Measurements from ENCODE around the gene DNAJC30. TPM values are rescaled to one million over a fixed set of nuclear protein-coding genes. Genes with fewer than 3 reads are reported as not detected.
"Not testable (repeated sequence)": the region's sequence is repeated elsewhere in the genome, so short reads cannot be mapped to it uniquely, and the experiment has no call there.

The DNAJC30 gene
- total RNA-seq, 4 donors from 2014 or later, result 4.5 to 7.5 (median 5.5) TPM

GRCh38 chr7:73727952-73728351, 44.7 kb upstream of the DNAJC30 start:
- no peaks in the 10 kb centered on the region for H3K9me3 ChIP-seq
- DNase-seq (ENCODE audit: extremely low spot score), result no peak
- no peaks in the 10 kb centered on the region for H3K4me1 ChIP-seq
- H3K4me3 ChIP-seq, result no peak overlapping the region
- intact Hi-C loops (cut with DNase I), result loop anchor here (10.0 kb wide), 1 partner anchor 63 kb away; the partner anchor contains the start of gene VPS37D
- H3K27ac ChIP-seq (replicated peaks in 1 of 4), result no peak overlapping the region
- no peaks in the 10 kb centered on the region for H3K36me3 ChIP-seq
- no peak for TF ChIP-seq POLR2AphosphoS5 (IDR thresholded peaks at IDR 0.05)
- no peak for TF ChIP-seq POLR2A (IDR thresholded peaks at IDR 0.05; ENCODE audit: low read depth)
- TF ChIP-seq, protein P1, sequence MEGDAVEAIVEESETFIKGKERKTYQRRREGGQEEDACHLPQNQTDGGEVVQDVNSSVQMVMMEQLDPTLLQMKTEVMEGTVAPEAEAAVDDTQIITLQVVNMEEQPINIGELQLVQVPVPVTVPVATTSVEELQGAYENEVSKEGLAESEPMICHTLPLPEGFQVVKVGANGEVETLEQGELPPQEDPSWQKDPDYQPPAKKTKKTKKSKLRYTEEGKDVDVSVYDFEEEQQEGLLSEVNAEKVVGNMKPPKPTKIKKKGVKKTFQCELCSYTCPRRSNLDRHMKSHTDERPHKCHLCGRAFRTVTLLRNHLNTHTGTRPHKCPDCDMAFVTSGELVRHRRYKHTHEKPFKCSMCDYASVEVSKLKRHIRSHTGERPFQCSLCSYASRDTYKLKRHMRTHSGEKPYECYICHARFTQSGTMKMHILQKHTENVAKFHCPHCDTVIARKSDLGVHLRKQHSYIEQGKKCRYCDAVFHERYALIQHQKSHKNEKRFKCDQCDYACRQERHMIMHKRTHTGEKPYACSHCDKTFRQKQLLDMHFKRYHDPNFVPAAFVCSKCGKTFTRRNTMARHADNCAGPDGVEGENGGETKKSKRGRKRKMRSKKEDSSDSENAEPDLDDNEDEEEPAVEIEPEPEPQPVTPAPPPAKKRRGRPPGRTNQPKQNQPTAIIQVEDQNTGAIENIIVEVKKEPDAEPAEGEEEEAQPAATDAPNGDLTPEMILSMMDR (IDR thresholded peaks at IDR 0.05), result no peak
- TF ChIP-seq EP300 (IDR thresholded peaks at IDR 0.05), result no peak
- peaks cover 0 to 18% (median 0%) of the 10 kb centered on the region in 4 donors for H3K27me3 ChIP-seq
- WGBS, result 66% methylated on average over 3 of the region's 3 CpGs

- Histone ChIP-seq H3K4me3 (no peak overlapping the region), H3K27me3 (peaks cover 0 to 18% (median 0%) of the 10 kb centered on the region in 4 donors), H3K4me1 (peaks cover 3 to 12% (median 7%) of the 10 kb centered on the region in 4 donors), H3K36me3 (no peaks in the 10 kb centered on the region), H3K27ac (replicated peaks in 1 of 4) (no peak overlapping the region), H3K9me3 (no peaks in the 10 kb centered on the region)
- DNase-seq (ENCODE audit: extremely low spot score), result no peak
- intact Hi-C loops (cut with DNase I), result loop anchor here (10.0 kb wide), 1 partner anchor 61 kb away; the partner anchor contains the start of gene VPS37D
- WGBS, result 63% methylated on average over 1 of the region's 1 CpG
- TF ChIP-seq POLR2AphosphoS5 (IDR thresholded peaks at IDR 0.05) (no peak), EP300 (IDR thresholded peaks at IDR 0.05) (no peak), POLR2A (IDR thresholded peaks at IDR 0.05; ENCODE audit: low read depth) (no peak)
- TF ChIP-seq, protein P1 (IDR thresholded peaks at IDR 0.05), result peak in 1 of 3 experiments; percentile 1
Observed at GRCh38 chr7:73726083-73726466, 42.8 kb upstream of the DNAJC30 start.

- H3K9me3 ChIP-seq, result no peaks in the 10 kb centered on the region
- H3K36me3 ChIP-seq, result no peaks in the 10 kb centered on the region
- no peak for DNase-seq (ENCODE audit: extremely low spot score)
- H3K4me1 ChIP-seq, result peaks cover 13 to 28% (median 20%) of the 10 kb centered on the region in 4 donors
- WGBS, result 88% methylated on average over 3 of the region's 3 CpGs
- intact Hi-C loops (cut with DNase I), result loop anchor here (10.0 kb wide), 1 partner anchor 59 kb away; the partner anchor contains the start of gene VPS37D
- no peak overlapping the region for H3K4me3 ChIP-seq
- no peak overlapping the region for H3K27ac ChIP-seq (replicated peaks in 1 of 4)
- H3K27me3 ChIP-seq, result peaks cover 0 to 18% (median 0%) of the 10 kb centered on the region in 4 donors
- TF ChIP-seq POLR2A (IDR thresholded peaks at IDR 0.05; ENCODE audit: low read depth), result no peak
- no peak for TF ChIP-seq EP300 (IDR thresholded peaks at IDR 0.05)
Observed at GRCh38 chr7:73723813-73724212, 40.6 kb upstream of the DNAJC30 start.

- DNase-seq (ENCODE audit: extremely low spot score), result no peak
- no peak overlapping the region for H3K4me3 ChIP-seq
- H3K27ac ChIP-seq (replicated peaks in 1 of 4), result no peak overlapping the region
- H3K4me1 ChIP-seq, result peaks cover 19 to 38% (median 30%) of the 10 kb centered on the region in 4 donors
- H3K27me3 ChIP-seq, result peaks cover 0 to 13% (median 0%) of the 10 kb centered on the region in 4 donors
- H3K36me3 ChIP-seq, result no peaks in the 10 kb centered on the region
- H3K9me3 ChIP-seq, result no peaks in the 10 kb centered on the region
- 89% methylated on average over 6 of the region's 6 CpGs for WGBS
- no peak for TF ChIP-seq EP300 (IDR thresholded peaks at IDR 0.05)
- no peak for TF ChIP-seq POLR2AphosphoS5 (IDR thresholded peaks at IDR 0.05)
- TF ChIP-seq, protein P1 (IDR thresholded peaks at IDR 0.05), result no peak
- TF ChIP-seq POLR2A (IDR thresholded peaks at IDR 0.05; ENCODE audit: low read depth), result no peak
- intact Hi-C loops (cut with DNase I), result loop anchor here (10.0 kb wide), 1 partner anchor 58 kb away; the partner anchor contains the start of gene VPS37D
Observed at GRCh38 chr7:73722785-73723184, 39.5 kb upstream of the DNAJC30 start.

- not testable (repeated sequence) for DNase-seq (ENCODE audit: extremely low spot score); H3K4me3 ChIP-seq; H3K9me3 ChIP-seq; H3K36me3 ChIP-seq; H3K27me3 ChIP-seq
- intact Hi-C loops (cut with DNase I), result loop anchor here (10.0 kb wide), 1 partner anchor 57 kb away; the partner anchor contains the start of gene VPS37D
- Histone ChIP-seq H3K4me1 (peaks cover 22 to 44% (median 37%) of the 10 kb centered on the region in 4 donors), H3K27ac (replicated peaks in 1 of 4) (peak overlapping the region in 3 of 4 donors; percentile 28 to 85 (median 49))
- 82% methylated on average over 4 of the region's 4 CpGs for WGBS
Observed at GRCh38 chr7:73722182-73722581, 38.9 kb upstream of the DNAJC30 start.

All from esophagus muscularis mucosa (tissue), 4 donors.